ENCODE data around the gene TSC1.

Gene TSC1

DNA sequence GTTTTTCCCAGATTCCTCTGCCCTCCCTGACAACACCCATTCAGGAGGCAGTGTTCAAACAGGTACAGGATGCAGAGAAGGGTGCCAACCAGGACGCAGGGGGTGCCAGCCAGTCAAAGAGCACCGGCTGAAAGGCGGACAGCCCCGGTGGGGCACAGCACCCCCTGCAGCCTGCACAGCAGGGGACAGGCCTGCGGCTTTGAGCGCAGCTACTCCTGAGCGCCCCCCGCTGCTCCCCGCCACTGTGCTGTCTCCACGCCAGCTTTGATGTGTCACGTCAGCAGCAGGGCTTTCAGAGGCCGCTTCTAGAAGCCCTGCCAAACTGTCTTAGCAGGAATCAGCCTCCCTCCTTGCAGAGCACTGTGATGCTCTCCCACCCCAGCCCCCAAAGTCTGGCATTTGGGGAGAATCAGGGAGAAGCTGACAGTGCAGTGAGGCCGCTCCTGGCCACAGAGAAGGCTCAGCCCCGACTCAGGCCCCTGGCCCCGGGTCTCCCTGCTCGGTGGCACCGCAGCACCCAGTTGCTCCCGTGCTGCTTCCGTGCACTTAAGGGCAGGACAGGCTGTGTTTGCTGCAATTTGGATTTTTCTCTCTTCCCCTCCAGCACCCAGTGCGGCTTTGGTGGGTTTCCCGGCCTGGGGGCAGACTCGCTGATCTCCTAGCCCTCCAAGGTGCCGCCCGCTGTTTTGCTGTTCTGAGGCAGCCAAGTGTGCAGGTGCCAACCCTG is 86.6 kb downstream of the TSC1 start:
- H3K9ac ChIP-seq (ENCODE audit: low read length) = no peak overlapping the region
- no peaks in the 10 kb centered on the region for H3K9me3 ChIP-seq (ENCODE audit: control insufficient read depth, insufficient read depth, low read depth, low read length)
- H3K27ac ChIP-seq (ENCODE audit: low read depth, low read length) = no peak overlapping the region
- H3K36me3 ChIP-seq (ENCODE audit: control insufficient read depth, insufficient read depth, low read length) = no peaks in the 10 kb centered on the region
- H3K4me3 ChIP-seq (ENCODE audit: low read depth, low read length) = no peak overlapping the region
- no peaks in the 10 kb centered on the region for H3K27me3 ChIP-seq (ENCODE audit: control insufficient read depth, insufficient read depth, low read length)
- peaks cover 23% of the 10 kb centered on the region; the same call in 1 of the 2 replicates for H3K4me1 ChIP-seq (ENCODE audit: control insufficient read depth, insufficient read depth, low read length)

DNA sequence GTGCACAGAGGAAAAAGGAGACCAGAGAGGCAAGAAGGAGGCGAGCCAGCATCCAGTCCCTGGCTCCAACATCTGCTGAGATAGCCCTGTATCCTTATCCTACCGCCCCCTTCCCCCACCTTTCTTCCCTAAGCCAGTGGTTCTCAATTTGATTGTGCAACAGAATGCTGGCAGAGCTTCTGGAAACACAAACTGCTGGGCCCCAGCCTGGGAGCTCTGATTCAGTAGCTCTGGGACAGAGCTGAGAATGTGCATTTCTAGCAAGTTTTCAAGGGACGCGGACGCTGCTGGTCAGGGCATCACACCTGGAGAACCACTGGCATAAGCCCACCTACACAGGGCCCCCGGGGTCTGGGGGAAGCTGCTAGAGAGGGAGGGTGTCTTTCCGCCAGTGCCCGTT is 87.4 kb downstream of the TSC1 start:
- Histone ChIP-seq H3K27ac (ENCODE audit: low read depth, low read length) (no peak overlapping the region), H3K4me3 (ENCODE audit: low read depth, low read length) (no peak overlapping the region), H3K36me3 (ENCODE audit: control insufficient read depth, insufficient read depth, low read length) (no peaks in the 10 kb centered on the region), H3K9ac (ENCODE audit: low read length) (no peak overlapping the region), H3K27me3 (ENCODE audit: control insufficient read depth, insufficient read depth, low read length) (no peaks in the 10 kb centered on the region), H3K4me1 (ENCODE audit: control insufficient read depth, insufficient read depth, low read length) (peaks cover 23% of the 10 kb centered on the region; the same call in 1 of the 2 replicates), H3K9me3 (ENCODE audit: control insufficient read depth, insufficient read depth, low read depth, low read length) (no peaks in the 10 kb centered on the region)

- Histone ChIP-seq H3K27ac (ENCODE audit: low read depth, low read length) (no peak overlapping the region), H3K9me3 (ENCODE audit: control insufficient read depth, insufficient read depth, low read depth, low read length) (no peaks in the 10 kb centered on the region), H3K27me3 (ENCODE audit: control insufficient read depth, insufficient read depth, low read length) (no peaks in the 10 kb centered on the region), H3K9ac (ENCODE audit: low read length) (no peak overlapping the region), H3K4me3 (ENCODE audit: low read depth, low read length) (no peak overlapping the region), H3K36me3 (ENCODE audit: control insufficient read depth, insufficient read depth, low read length) (no peaks in the 10 kb centered on the region), H3K4me1 (ENCODE audit: control insufficient read depth, insufficient read depth, low read length) (peaks cover 23% of the 10 kb centered on the region; the same call in 1 of the 2 replicates)
Measured at GRCh38 chr9:132855904-132856303, 88.5 kb downstream of the TSC1 start.

DNA sequence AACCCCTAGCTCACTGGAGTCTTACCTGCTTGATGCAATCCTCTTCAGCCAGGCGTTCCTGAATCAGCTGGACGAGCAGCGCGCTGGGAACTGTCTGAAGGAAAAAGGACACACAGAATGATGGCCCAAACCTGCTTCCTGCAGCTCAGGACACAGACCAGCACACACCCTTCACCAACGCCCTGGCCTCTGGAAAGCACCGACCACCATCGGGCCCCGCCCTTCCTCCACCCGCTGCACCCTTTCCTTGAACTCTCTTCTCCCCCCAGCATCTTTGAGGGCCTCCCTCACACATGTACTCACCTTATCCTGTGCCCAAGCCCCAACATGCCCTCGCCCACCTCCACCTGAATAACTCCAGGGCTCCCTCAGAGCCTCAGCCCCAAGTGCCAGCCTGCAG is 89.6 kb downstream of the TSC1 start:
- H3K4me1 ChIP-seq (ENCODE audit: control insufficient read depth, insufficient read depth, low read length) = peaks cover 23% of the 10 kb centered on the region; the same call in 1 of the 2 replicates
- H3K36me3 ChIP-seq (ENCODE audit: control insufficient read depth, insufficient read depth, low read length) = no peaks in the 10 kb centered on the region
- no peak overlapping the region for H3K9ac ChIP-seq (ENCODE audit: low read length)
- H3K9me3 ChIP-seq (ENCODE audit: control insufficient read depth, insufficient read depth, low read depth, low read length) = no peaks in the 10 kb centered on the region
- no peak overlapping the region for H3K4me3 ChIP-seq (ENCODE audit: low read depth, low read length)
- H3K27ac ChIP-seq (ENCODE audit: low read depth, low read length) = no peak overlapping the region
- no peaks in the 10 kb centered on the region for H3K27me3 ChIP-seq (ENCODE audit: control insufficient read depth, insufficient read depth, low read length)

- H3K9ac ChIP-seq (ENCODE audit: low read length) = no peak overlapping the region
- no peak overlapping the region for H3K4me3 ChIP-seq (ENCODE audit: low read depth, low read length)
- no peaks in the 10 kb centered on the region for H3K9me3 ChIP-seq (ENCODE audit: control insufficient read depth, insufficient read depth, low read depth, low read length)
- H3K36me3 ChIP-seq (ENCODE audit: control insufficient read depth, insufficient read depth, low read length) = no peaks in the 10 kb centered on the region
- no peaks in the 10 kb centered on the region for H3K27me3 ChIP-seq (ENCODE audit: control insufficient read depth, insufficient read depth, low read length)
- H3K27ac ChIP-seq (ENCODE audit: low read depth, low read length) = no peak overlapping the region
- peaks cover 28% of the 10 kb centered on the region for H3K4me1 ChIP-seq (ENCODE audit: control insufficient read depth, insufficient read depth, low read length)
Measured at GRCh38 chr9:132853482-132853881, 90.9 kb downstream of the TSC1 start.

GRCh38 chr9:132849185-132849706 is 95.2 kb downstream of the TSC1 start:
- no peak overlapping the region for H3K27ac ChIP-seq (ENCODE audit: low read depth, low read length)
- no peaks in the 10 kb centered on the region for H3K27me3 ChIP-seq (ENCODE audit: control insufficient read depth, insufficient read depth, low read length)
- no peaks in the 10 kb centered on the region for H3K36me3 ChIP-seq (ENCODE audit: control insufficient read depth, insufficient read depth, low read length)
- H3K9me3 ChIP-seq (ENCODE audit: control insufficient read depth, insufficient read depth, low read depth, low read length) = no peaks in the 10 kb centered on the region
- peaks cover 5% of the 10 kb centered on the region for H3K4me1 ChIP-seq (ENCODE audit: control insufficient read depth, insufficient read depth, low read length)
- no peak overlapping the region for H3K9ac ChIP-seq (ENCODE audit: low read length)
- H3K4me3 ChIP-seq (ENCODE audit: low read depth, low read length) = no peak overlapping the region

- no peak overlapping the region for H3K27ac ChIP-seq (ENCODE audit: low read depth, low read length)
- H3K4me3 ChIP-seq (ENCODE audit: low read depth, low read length) = no peak overlapping the region
- no peaks in the 10 kb centered on the region for H3K36me3 ChIP-seq (ENCODE audit: control insufficient read depth, insufficient read depth, low read length)
- no peak overlapping the region for H3K9ac ChIP-seq (ENCODE audit: low read length)
- peaks cover 5% of the 10 kb centered on the region for H3K4me1 ChIP-seq (ENCODE audit: control insufficient read depth, insufficient read depth, low read length)
- no peaks in the 10 kb centered on the region for H3K9me3 ChIP-seq (ENCODE audit: control insufficient read depth, insufficient read depth, low read depth, low read length)
- no peaks in the 10 kb centered on the region for H3K27me3 ChIP-seq (ENCODE audit: control insufficient read depth, insufficient read depth, low read length)
Measured at GRCh38 chr9:132846918-132847515, 97.4 kb downstream of the TSC1 start.

DNA sequence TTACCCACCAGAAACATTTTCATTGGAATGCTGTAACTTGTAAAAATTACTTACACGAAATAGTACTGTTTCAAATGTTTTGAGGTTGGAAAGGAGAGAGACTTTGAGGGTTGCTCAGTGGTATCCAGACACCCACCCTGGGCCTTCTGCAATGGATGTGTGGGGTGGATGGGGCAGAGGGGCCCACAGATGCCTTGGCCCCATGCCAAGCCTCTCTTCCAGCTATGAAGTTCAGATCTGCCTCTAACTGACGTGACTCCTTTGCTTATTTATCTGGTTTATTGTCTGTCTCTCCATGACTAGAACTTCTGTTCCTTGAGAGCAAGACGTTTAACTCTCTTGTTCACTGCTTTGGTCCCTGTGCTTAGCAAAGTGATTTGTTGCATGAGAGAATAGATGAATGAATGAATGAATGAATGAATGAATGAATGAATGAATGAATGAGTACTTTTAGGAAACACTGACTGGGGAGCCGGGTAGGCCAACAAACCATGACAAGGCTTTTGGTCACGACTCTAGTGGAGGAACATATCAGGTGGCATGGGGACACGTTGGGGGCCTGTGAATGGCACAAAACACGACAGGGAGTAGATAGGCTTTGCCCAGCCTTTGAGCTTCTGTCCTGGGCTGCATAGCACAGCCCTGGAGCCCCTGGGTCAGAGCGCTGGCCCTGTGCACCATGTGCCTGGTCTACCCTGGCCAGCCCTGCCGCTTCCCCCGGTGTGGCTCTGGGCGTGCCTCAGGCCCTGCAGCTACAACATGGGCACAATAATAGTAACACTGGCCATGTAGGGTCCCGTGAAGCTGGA is 98.1 kb downstream of the TSC1 start:
- Histone ChIP-seq H3K27ac (ENCODE audit: low read depth, low read length) (no peak overlapping the region), H3K4me3 (ENCODE audit: low read depth, low read length) (no peak overlapping the region), H3K9me3 (ENCODE audit: control insufficient read depth, insufficient read depth, low read depth, low read length) (no peaks in the 10 kb centered on the region), H3K36me3 (ENCODE audit: control insufficient read depth, insufficient read depth, low read length) (no peaks in the 10 kb centered on the region), H3K27me3 (ENCODE audit: control insufficient read depth, insufficient read depth, low read length) (no peaks in the 10 kb centered on the region), H3K9ac (ENCODE audit: low read length) (no peak overlapping the region), H3K4me1 (ENCODE audit: control insufficient read depth, insufficient read depth, low read length) (peaks cover 5% of the 10 kb centered on the region)

- H3K4me1 ChIP-seq (ENCODE audit: control insufficient read depth, insufficient read depth, low read length) = no peaks in the 10 kb centered on the region
- no peak overlapping the region for H3K9ac ChIP-seq (ENCODE audit: low read length)
- no peak overlapping the region for H3K27ac ChIP-seq (ENCODE audit: low read depth, low read length)
- no peak overlapping the region for H3K4me3 ChIP-seq (ENCODE audit: low read depth, low read length)
- no peaks in the 10 kb centered on the region for H3K27me3 ChIP-seq (ENCODE audit: control insufficient read depth, insufficient read depth, low read length)
- no peaks in the 10 kb centered on the region for H3K9me3 ChIP-seq (ENCODE audit: control insufficient read depth, insufficient read depth, low read depth, low read length)
- no peaks in the 10 kb centered on the region for H3K36me3 ChIP-seq (ENCODE audit: control insufficient read depth, insufficient read depth, low read length)
Measured at GRCh38 chr9:132842124-132843044, 102.0 kb downstream of the TSC1 start.

All from HUES6 (cell line).